Esophagus muscularis mucosa (tissue), 4 donors: ENCODE results near the gene SPTBN1. TPM values are rescaled to one million over a fixed set of nuclear protein-coding genes. Genes with fewer than 3 reads are reported as not detected.

ENCODE experiments used
- DNase-seq: peaks from one replicate; pipeline ENCODE4 v3.0.0-alpha.2; 2017; ENCODE audit errors: extremely low spot score
- H3K27ac ChIP-seq, 4 donors: fragments of 200-600 bp; sonication (generic); replicated peaks in 1 of 4; 1 replicate in 3 of 4; 2 replicates in 1 of 4; pipeline ENCODE4 v1.5.1; 2016 to 2019; ENCODE audit warnings: mild to moderate bottlenecking in 1 of 4
- H3K27me3 ChIP-seq, 4 donors: fragments of 200-600 bp; sonication (generic); one replicate each; pipeline versions ENCODE4 v1.5.1 to v1.6.0; 2016 to 2019
- H3K36me3 ChIP-seq, 4 donors: fragments of 200-600 bp; sonication (generic); one replicate each; pipeline ENCODE4 v1.5.1; 2016 to 2019
- H3K4me1 ChIP-seq, 4 donors: fragments of 200-600 bp; sonication (generic); one replicate each; pipeline ENCODE4 v1.5.1; 2016 to 2019
- H3K4me3 ChIP-seq, 4 donors: fragments of 200-600 bp; sonication (generic); 1 replicate in 2 of 4; 2 replicates in 2 of 4; pipeline ENCODE4 v1.5.1; 2016 to 2019; ENCODE audit warnings: mild to moderate bottlenecking in 4 of 4, moderate library complexity in 1 of 4
- H3K9me3 ChIP-seq, 4 donors: fragments of 200-600 bp; sonication (generic); 1 replicate in 3 of 4; 2 replicates in 1 of 4; pipeline ENCODE4 v1.5.1; 2016 to 2019
- EP300 ChIP-seq: sonication (generic); formaldehyde crosslinking; IDR thresholded peaks from one replicate; pipeline ENCODE4 v1.6.1; 2017; ENCODE audit warnings: antibody characterized with exemption
- POLR2A ChIP-seq: fragments of 450-650 bp; IDR thresholded peaks from one replicate; pipeline ENCODE4 v1.6.1; 2017; ENCODE audit warnings: antibody characterized with exemption, moderate library complexity, mild to moderate bottlenecking, low read depth
- POLR2AphosphoS5 ChIP-seq, 2 donors: sonication (generic); formaldehyde crosslinking; IDR thresholded peaks; one replicate each; pipeline ENCODE4 v1.6.1; 2017; ENCODE audit warnings: antibody characterized with exemption in 2 of 2
- WGBS: methylation state at CpG from one replicate; pipeline ENCODE4 v1.1.5; 2018; 5-methylcytosine and 5-hydroxymethylcytosine counted together
- intact Hi-C: fragments of 100-400 bp; cut with DNase I; formaldehyde crosslinking; loops from one replicate; pipeline ENCODE4 v1.15.1; 2023
- total RNA-seq, 4 donors: library from RNA; depleted of rRNA; stranded (reverse); fragments of >200 nt; gene quantifications; one replicate each; pipeline versions ENCODE4 v1.1.0 to v1.2.1, GENCODE V29; 2016
- TF ChIP-seq, protein P1 (sequence below), 3 experiments: fragments of 200-600 bp in 2 of 3; fragments of 450-650 bp in 1 of 3; sonication (generic) in 2 of 3; IDR thresholded peaks; one replicate each; pipeline ENCODE4 v1.5.1; 2017 to 2019; ENCODE audit warnings: antibody characterized with exemption in 3 of 3, mild to moderate bottlenecking in 2 of 3, moderate library complexity in 1 of 3

The SPTBN1 gene
- total RNA-seq, 4 donors from 2014 or later, result 465 to 600 (median 547) TPM

DNA sequence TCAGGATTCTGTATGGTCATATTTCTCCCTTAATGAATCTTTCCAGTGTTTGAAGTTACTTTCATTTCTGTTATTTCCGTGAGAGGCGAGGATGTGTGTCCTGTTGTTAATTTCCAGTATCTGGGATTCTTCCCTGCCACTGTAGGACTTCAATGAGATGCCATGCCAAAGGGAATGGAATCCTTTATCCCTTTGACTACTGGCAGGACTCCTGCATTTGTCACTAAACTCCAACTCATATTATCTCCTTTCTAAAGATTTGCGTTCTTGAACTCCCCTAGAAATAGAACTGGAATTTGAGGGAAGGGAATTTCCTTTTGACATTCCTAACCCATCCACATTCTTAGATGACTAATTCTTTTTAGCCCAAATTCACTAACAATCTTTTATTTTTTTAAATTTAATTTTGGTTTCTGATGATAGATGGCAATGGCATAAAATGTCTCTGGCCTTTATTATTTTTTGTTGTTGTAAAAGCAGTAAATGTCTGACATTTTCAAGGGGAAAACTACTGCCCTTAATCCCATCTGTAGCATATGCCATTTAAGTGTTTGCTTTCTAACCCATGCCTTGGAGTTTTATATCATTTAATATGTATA is 179.5 kb downstream of the SPTBN1 start:
- H3K4me1 ChIP-seq, result peaks cover 88 to 97% (median 95%) of the 10 kb centered on the region in 4 donors
- 11% methylated on average over 3 of the region's 3 CpGs for WGBS
- TF ChIP-seq, protein P1, sequence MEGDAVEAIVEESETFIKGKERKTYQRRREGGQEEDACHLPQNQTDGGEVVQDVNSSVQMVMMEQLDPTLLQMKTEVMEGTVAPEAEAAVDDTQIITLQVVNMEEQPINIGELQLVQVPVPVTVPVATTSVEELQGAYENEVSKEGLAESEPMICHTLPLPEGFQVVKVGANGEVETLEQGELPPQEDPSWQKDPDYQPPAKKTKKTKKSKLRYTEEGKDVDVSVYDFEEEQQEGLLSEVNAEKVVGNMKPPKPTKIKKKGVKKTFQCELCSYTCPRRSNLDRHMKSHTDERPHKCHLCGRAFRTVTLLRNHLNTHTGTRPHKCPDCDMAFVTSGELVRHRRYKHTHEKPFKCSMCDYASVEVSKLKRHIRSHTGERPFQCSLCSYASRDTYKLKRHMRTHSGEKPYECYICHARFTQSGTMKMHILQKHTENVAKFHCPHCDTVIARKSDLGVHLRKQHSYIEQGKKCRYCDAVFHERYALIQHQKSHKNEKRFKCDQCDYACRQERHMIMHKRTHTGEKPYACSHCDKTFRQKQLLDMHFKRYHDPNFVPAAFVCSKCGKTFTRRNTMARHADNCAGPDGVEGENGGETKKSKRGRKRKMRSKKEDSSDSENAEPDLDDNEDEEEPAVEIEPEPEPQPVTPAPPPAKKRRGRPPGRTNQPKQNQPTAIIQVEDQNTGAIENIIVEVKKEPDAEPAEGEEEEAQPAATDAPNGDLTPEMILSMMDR (IDR thresholded peaks at IDR 0.05), result no peak
- TF ChIP-seq POLR2AphosphoS5 (IDR thresholded peaks at IDR 0.05) (no peak), POLR2A (no peak), EP300 (no peak)
- no peaks in the 10 kb centered on the region for H3K27me3 ChIP-seq
- H3K9me3 ChIP-seq, result no peaks in the 10 kb centered on the region
- H3K4me3 ChIP-seq, result peak overlapping the region in 2 of 4 donors; percentile 2 to 26
- intact Hi-C loops, result no loop called here
- H3K27ac ChIP-seq, result peak overlapping the region; percentile 71 to 81 (median 74)
- DNase-seq, result no peak
- H3K36me3 ChIP-seq, result peaks cover 20 to 75% (median 61%) of the 10 kb centered on the region in 4 donors

DNA sequence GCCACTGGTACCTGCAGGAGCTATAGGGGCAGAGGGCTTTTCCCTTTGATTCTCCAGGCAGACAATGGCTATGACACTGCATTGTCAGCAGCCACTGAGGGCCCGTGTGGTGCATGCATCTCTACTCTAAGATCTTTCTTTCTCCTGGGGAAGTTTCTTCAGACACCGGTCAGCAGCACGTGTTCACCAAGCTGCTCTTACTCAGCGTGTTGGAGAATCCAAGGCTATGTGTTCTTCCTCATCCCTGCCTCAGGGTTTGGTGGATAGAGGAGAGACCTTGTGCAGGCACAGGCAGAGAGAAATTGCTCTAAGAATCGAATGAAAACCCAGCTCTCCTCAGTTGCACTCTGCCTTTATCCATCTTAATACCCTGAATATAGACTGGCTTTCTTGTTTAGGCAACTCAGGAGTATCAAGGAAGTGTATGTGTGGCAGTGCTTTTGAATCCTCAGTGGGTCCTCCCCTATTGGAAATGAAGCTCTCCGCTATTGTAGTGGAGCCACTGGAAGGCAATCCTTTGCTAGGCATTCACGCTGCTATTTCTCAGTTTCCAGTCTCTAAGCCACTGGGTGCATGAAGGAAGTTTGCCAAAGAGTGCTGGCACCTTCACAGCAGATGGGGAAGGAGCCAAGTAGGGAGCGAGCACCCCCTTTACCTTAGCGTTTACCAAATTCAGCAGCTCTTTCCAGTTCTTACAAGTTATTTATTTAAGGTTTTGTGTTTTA is 180.4 kb downstream of the SPTBN1 start:
- Histone ChIP-seq H3K4me3 (no peak overlapping the region), H3K27me3 (no peaks in the 10 kb centered on the region), H3K4me1 (peaks cover 88 to 97% (median 94%) of the 10 kb centered on the region in 4 donors), H3K9me3 (no peaks in the 10 kb centered on the region), H3K36me3 (peaks cover 12 to 68% (median 55%) of the 10 kb centered on the region in 4 donors), H3K27ac (peak overlapping the region; percentile 71 to 81 (median 74))
- intact Hi-C loops, result no loop called here
- 43% methylated on average over 9 of the region's 9 CpGs for WGBS
- TF ChIP-seq, protein P1 (IDR thresholded peaks at IDR 0.05), result no peak
- TF ChIP-seq EP300, result no peak
- no peak for TF ChIP-seq POLR2AphosphoS5 (IDR thresholded peaks at IDR 0.05)
- no peak for TF ChIP-seq POLR2A
- DNase-seq, result no peak

DNA sequence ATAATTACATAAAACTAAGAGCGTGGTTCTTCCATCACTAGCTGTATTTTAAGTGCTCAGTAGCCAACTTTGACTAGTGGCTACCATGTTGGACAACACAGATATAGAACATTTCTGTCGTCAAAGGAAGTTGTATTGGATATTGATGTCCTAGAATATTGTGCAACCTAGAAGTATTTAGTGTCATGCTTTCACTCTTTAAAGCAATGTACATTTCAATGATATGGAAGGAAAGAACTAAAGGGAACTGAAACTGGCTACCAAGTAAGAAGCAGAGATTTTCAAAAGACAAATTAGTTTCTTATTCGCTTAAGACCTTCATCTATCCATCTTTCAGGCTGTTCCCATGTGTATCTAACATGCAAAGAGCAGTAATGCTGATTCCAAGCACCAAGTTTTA is 182.0 kb downstream of the SPTBN1 start:
- H3K4me3 ChIP-seq, result no peak overlapping the region
- H3K27ac ChIP-seq, result peak overlapping the region in 1 of 4 donors; percentile 81
- H3K36me3 ChIP-seq, result peaks cover under 1 to 66% (median 46%) of the 10 kb centered on the region in 4 donors
- intact Hi-C loops, result no loop called here
- no peaks in the 10 kb centered on the region for H3K9me3 ChIP-seq
- whole genome bisulfite sequencing, result 82% methylated on average over 3 of the region's 3 CpGs
- H3K27me3 ChIP-seq, result no peaks in the 10 kb centered on the region
- H3K4me1 ChIP-seq, result peaks cover 83 to 96% (median 92%) of the 10 kb centered on the region in 4 donors
- DNase-seq, result no peak
- no peak for TF ChIP-seq POLR2A
- TF ChIP-seq EP300, result no peak
- TF ChIP-seq POLR2AphosphoS5 (IDR thresholded peaks at IDR 0.05), result no peak
- TF ChIP-seq, protein P1 (IDR thresholded peaks at IDR 0.05), result no peak

DNA sequence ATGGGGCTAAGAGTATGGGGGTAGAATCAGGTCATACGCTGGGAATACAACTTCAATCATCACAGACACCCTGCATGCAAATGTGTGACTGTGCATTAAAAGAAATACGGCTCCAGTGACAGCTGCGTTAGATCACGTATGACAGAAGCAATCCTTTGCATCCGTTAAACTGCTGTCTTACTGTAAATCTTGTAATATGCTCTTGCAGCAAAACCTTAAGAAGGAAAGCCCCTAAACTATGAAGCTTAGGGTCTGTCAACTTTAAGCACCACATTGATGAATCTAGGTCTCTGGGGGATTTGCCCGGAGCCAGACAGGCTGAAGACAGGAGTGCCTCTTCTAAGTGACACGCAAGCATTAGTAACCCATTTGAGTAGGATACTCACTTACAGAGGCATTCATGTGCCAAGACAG is 182.7 kb downstream of the SPTBN1 start:
- intact Hi-C loops, result no loop called here
- peaks cover 76 to 89% (median 85%) of the 10 kb centered on the region in 4 donors for H3K4me1 ChIP-seq
- H3K27me3 ChIP-seq, result no peaks in the 10 kb centered on the region
- no peak for TF ChIP-seq POLR2AphosphoS5 (IDR thresholded peaks at IDR 0.05)
- TF ChIP-seq POLR2A, result no peak
- no peak for TF ChIP-seq EP300
- TF ChIP-seq, protein P1 (IDR thresholded peaks at IDR 0.05), result no peak
- no peak overlapping the region for H3K4me3 ChIP-seq
- no peaks in the 10 kb centered on the region for H3K9me3 ChIP-seq
- H3K27ac ChIP-seq, result peak overlapping the region in 3 of 4 donors; percentile 14 to 56 (median 45)
- no peak for DNase-seq
- 65% methylated on average over 7 of the region's 7 CpGs for WGBS
- peaks cover 5 to 66% (median 47%) of the 10 kb centered on the region in 4 donors for H3K36me3 ChIP-seq
